Suprapubic skin (tissue), 3 donors: ENCODE measurements around the gene ADCY3.

Experiments
- EP300 ChIP-seq: sonication (generic); formaldehyde crosslinking; IDR thresholded peaks from one replicate; pipeline ENCODE4 v1.6.1; 2017; ENCODE audit warnings: antibody characterized with exemption
- POLR2A ChIP-seq, 2 donors: fragments of 450-650 bp; IDR thresholded peaks; one replicate each; pipeline ENCODE4 v1.6.1; 2017; ENCODE audit warnings: antibody characterized with exemption in 2 of 2, mild to moderate bottlenecking in 2 of 2, moderate library complexity in 2 of 2
- TF ChIP-seq, protein P1 (sequence below), 2 donors: fragments of 200-600 bp in 1 of 2; fragments of 450-650 bp in 1 of 2; sonication (generic) in 1 of 2; IDR thresholded peaks; one replicate each; pipeline ENCODE4 v1.5.1; 2016 to 2019; ENCODE audit warnings: antibody characterized with exemption in 2 of 2, mild to moderate bottlenecking in 1 of 2, moderate library complexity in 1 of 2

DNA sequence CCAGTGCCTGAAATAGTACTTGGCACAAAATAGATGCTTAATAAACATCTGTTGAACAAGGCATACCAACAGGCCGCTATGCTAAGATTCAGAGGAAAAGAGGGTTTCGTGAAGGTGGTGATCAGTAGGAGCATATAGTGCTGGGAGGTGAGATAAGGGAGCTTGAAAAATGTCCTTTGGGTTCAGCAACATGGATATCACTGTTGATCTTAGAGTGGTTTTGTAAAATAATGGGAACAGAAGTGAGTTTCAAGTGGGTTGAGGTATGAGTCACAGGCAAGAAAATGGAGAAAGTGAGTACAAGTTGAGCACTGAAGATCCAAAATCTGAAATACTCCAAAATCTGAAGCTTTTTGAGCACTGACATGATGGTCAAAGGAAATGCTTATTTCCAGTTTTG lies 122.4 kb downstream of the ADCY3 start:
- TF ChIP-seq POLR2A (IDR thresholded peaks at IDR 0.05), result no peak
- TF ChIP-seq, protein P1, sequence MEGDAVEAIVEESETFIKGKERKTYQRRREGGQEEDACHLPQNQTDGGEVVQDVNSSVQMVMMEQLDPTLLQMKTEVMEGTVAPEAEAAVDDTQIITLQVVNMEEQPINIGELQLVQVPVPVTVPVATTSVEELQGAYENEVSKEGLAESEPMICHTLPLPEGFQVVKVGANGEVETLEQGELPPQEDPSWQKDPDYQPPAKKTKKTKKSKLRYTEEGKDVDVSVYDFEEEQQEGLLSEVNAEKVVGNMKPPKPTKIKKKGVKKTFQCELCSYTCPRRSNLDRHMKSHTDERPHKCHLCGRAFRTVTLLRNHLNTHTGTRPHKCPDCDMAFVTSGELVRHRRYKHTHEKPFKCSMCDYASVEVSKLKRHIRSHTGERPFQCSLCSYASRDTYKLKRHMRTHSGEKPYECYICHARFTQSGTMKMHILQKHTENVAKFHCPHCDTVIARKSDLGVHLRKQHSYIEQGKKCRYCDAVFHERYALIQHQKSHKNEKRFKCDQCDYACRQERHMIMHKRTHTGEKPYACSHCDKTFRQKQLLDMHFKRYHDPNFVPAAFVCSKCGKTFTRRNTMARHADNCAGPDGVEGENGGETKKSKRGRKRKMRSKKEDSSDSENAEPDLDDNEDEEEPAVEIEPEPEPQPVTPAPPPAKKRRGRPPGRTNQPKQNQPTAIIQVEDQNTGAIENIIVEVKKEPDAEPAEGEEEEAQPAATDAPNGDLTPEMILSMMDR (IDR thresholded peaks at IDR 0.05), result no peak
- TF ChIP-seq EP300, result no peak
